ENCODE measurements around the gene AGGF1.
"Not testable (repeated sequence)": the region's sequence is repeated elsewhere in the genome, so short reads cannot be mapped to it uniquely, and the experiment has no call there.

The AGGF1 gene

GRCh38 chr5:77030097-77031071, at the start of gene AGGF1:
AGGF1 (plus strand) TSS chr5:77030404; CDS start chr5:77030767, 363 bp downstream.
- TF ChIP-seq CTCF (IDR thresholded peaks at IDR 0.05; ENCODE audit: borderline replicate concordance, insufficient read depth, low read depth, low read length): no peak

GRCh38 chr5:76980518-76981144, 49.6 kb upstream of the AGGF1 start:
- no peak for TF ChIP-seq CTCF (IDR thresholded peaks at IDR 0.05; ENCODE audit: borderline replicate concordance, insufficient read depth, low read depth, low read length)
- no peak overlapping the region for H3K4me3 ChIP-seq (ENCODE audit: low read depth, low read length)

More at GRCh38 chr5:77030097-77031071, at the start of gene AGGF1:
- peak within 1 kb of the TSS; percentile 98 for H3K4me3 ChIP-seq (ENCODE audit: low read depth, low read length)

GRCh38 chr5:76982450-76982849, 47.8 kb upstream of the AGGF1 start:
- no peak for TF ChIP-seq CTCF (IDR thresholded peaks at IDR 0.05; ENCODE audit: borderline replicate concordance, insufficient read depth, low read depth, low read length)
- no peak overlapping the region for H3K4me3 ChIP-seq (ENCODE audit: low read depth, low read length)

GRCh38 chr5:76983468-76983867, 46.7 kb upstream of the AGGF1 start:
- H3K4me3 ChIP-seq (ENCODE audit: low read depth, low read length): no peak overlapping the region
- no peak for TF ChIP-seq CTCF (IDR thresholded peaks at IDR 0.05; ENCODE audit: borderline replicate concordance, insufficient read depth, low read depth, low read length)

- H3K4me3 ChIP-seq (ENCODE audit: low read depth, low read length): no peak overlapping the region
- TF ChIP-seq CTCF (IDR thresholded peaks at IDR 0.05; ENCODE audit: borderline replicate concordance, insufficient read depth, low read depth, low read length): no peak
These were observed 43.2 kb upstream of the AGGF1 start for GRCh38 chr5:76986825-76987526.

GRCh38 chr5:76990899-76991459, 39.2 kb upstream of the AGGF1 start:
- H3K4me3 ChIP-seq (ENCODE audit: low read depth, low read length): no peak overlapping the region
- TF ChIP-seq CTCF (IDR thresholded peaks at IDR 0.05; ENCODE audit: borderline replicate concordance, insufficient read depth, low read depth, low read length): no peak

GRCh38 chr5:76993436-76993835, 36.8 kb upstream of the AGGF1 start:
- H3K4me3 ChIP-seq (ENCODE audit: low read depth, low read length): not testable (repeated sequence)

All from GM12875 (cell line).